COLO829 (cell line): ENCODE results near the gene ELOVL6.
"Not testable (repeated sequence)": the region's sequence is repeated elsewhere in the genome, so short reads cannot be mapped to it uniquely, and the experiment has no call there.

ENCODE experiments used
- DNase-seq: peaks from one replicate; pipeline ENCODE4 v3.0.0; 2012; ENCODE audit warnings: low spot score

The ELOVL6 gene

DNA sequence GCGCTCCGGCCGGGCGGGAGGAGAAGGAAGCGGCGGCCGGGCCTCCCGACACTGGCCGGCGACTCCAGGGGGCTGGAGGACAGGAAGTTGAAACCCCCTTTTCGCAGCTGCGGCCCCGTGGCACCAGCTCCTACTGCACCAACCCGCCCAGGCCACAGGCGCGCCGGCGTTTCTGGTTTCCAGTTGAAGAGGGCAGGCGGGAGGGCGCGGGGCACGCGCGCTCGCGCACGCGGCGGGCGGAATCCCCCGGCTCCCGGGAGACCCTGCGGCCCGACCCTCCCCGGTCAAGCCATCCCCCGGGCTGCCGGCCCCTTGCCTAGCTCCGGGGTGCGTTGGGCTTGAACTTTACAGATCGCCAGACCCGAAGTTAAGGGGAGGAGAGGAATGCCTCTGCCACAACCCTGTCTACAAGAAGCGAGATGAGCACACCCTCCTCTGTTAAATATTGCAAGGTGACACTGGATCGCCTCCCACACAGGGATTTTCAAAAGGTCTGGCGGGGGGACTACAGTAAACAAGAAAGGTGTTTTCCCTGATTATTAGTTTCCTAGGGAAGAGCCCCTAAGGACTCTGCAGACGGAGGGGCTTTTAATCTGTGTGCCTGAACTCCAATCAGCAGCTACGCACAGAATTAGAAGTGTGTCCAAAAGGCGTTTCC is 1.4 kb downstream of the ELOVL6 start:
- peak; percentile 20 for DNase-seq

DNA sequence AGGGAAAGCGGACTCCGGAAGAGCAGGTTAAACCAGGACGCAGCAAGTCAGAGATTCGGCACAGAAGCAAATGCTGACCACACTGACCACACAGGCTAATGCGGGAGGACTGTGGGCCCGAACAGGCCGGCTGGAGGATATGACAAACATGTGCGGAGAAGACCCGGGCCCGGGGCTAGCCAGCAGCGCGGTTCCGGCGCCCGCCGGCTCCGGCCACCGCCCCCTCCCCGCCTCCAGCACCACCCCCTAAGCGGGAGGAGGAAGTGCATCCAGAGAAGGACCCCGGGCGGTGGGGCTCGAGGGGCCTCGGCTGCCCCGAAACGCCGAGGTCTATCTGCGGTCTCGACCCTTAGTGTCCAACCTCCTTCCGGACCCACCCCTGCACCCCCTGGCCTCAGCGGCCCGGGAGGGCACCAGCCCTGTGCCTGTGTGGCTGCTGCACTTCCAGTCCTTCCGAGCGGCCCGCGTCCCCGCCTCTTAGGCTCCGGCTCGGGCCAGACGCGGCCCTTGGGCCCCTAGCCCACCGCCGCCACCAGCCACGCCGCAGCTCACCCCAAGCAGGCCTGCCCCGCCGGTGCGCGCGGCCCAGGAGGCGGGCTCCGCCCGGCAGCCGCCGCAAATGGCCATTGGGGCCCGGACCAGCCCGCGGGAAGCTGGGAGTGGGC is 2.1 kb downstream of the ELOVL6 start:
- peak; percentile 9 for DNase-seq

- DNase-seq = no peak
Measured at GRCh38 chr4:110195561-110196205, 2.7 kb downstream of the ELOVL6 start.

GRCh38 chr4:110193822-110194761 is 4.3 kb downstream of the ELOVL6 start:
- DNase-seq = no peak

DNA sequence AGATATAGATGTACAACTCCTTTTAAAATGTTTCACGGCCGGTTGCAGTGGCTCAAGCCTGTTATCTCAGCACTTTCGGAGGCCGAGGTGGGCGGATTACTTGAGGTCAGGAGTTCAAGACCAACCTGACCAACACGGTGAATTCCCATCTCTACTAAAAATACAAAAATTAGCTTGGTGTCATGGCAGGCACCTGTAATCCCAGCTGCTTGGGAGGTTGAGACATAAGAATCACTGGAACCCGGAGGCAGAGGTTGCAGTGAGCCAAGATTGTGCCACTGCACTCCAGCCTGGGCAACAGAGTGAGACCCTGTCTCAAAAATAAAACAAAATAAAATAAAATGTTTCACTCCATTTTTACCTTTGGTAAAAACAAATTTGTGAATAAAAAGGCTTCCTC is 5.1 kb downstream of the ELOVL6 start:
- DNase-seq = not testable (repeated sequence)

GRCh38 chr4:110190249-110190648 is 8.2 kb downstream of the ELOVL6 start:
- DNase-seq = no peak

GRCh38 chr4:110188113-110188512 is 10.3 kb downstream of the ELOVL6 start:
- no peak for DNase-seq

GRCh38 chr4:110184791-110185155 is 13.6 kb downstream of the ELOVL6 start:
- DNase-seq = no peak

DNA sequence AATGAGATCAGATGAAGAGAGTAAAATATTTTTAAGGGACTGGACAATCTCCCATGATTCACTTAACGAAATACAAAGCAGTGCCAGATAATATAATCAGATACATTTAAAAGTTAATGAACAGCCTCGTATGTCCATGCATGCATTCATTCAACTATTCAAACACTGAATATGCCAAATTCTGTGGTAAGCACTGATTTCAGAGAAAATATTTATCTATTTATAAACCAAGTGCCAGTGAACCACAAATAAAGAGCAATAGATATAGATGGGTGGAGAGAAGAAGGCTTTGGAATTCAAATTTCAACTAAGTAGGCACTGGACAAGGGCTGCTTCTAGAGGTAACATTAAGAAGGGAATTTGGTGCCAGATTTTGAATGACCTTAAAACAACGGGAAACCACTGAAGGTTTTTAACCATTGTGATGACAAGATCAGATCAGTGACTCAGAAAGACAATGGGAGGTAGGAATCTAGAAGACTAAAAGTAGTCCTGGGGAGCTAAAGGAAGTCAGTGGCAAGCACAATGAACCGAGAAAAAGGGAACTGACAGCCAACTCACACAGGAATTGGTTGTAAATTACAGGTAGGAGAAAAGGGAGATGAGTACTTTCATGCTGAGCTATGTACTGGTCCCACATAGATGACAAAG is 14.2 kb downstream of the ELOVL6 start:
- DNase-seq = no peak

- no peak for DNase-seq
Measured at GRCh38 chr4:110183643-110184042, 14.8 kb downstream of the ELOVL6 start.

GRCh38 chr4:110183058-110183457 is 15.4 kb downstream of the ELOVL6 start:
- DNase-seq = no peak

GRCh38 chr4:110181890-110182289 is 16.5 kb downstream of the ELOVL6 start:
- no peak for DNase-seq

DNA sequence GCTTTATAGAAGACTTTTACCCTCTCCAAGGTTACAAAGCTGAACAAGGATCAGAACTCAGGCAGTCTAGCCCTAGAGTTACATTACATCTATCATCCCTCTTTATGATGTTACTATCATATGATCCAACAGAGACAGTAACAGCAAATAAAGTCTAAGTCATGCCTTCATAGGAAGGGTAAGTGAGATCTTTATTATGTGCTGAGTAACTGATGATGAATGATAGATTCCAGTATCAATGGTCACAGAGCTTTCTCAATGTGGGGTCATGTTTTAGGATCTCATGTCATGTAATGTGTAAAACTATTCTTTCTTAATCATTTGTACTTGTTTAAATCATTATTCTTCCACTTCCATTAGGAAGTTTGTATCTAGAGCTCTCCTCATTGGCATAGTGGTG is 22.8 kb downstream of the ELOVL6 start:
- no peak for DNase-seq

DNA sequence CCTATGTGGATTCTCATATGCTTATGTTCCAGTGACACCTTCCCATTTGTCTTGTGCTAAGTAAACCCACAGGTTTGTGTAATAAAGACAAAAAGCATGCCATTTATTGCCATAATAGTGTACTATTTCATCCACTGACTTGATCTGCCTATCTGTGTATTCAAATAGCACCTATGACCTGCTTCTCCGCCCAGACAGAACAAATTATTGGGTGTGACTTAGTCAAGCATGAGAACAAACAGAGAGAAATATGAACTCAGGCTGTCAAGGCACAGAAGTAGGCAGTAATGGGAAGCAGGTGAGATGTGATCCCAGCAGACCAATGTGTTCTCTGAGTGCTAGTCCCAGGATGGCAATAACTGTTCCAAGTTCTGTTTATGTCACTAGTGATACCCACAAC is 25.4 kb downstream of the ELOVL6 start:
- no peak for DNase-seq

DNA sequence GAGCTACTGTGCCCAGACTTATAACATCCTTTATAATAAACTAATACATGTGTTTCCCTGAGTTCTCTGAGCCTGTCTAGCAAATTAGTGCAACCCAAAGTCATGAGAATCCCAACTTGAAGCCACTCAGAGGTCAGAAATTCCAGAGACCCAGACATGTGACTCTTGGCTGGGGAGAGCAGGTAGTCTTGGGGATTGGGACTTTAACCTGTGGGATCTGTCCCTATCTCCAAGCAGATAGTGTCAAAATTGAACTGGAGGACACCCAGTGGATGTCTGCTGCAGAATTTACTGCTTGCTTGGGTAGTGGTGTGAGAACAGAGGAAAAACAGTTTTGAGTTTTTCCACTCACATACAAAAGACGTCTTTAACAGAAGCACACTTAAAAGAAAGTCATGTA is 26.4 kb downstream of the ELOVL6 start:
- DNase-seq = no peak

- no peak for DNase-seq
Measured at GRCh38 chr4:110170861-110171260, 27.6 kb downstream of the ELOVL6 start.

GRCh38 chr4:110165382-110166286 is 32.8 kb downstream of the ELOVL6 start:
- no peak for DNase-seq

GRCh38 chr4:110164856-110165255 is 33.6 kb downstream of the ELOVL6 start:
- no peak for DNase-seq

DNA sequence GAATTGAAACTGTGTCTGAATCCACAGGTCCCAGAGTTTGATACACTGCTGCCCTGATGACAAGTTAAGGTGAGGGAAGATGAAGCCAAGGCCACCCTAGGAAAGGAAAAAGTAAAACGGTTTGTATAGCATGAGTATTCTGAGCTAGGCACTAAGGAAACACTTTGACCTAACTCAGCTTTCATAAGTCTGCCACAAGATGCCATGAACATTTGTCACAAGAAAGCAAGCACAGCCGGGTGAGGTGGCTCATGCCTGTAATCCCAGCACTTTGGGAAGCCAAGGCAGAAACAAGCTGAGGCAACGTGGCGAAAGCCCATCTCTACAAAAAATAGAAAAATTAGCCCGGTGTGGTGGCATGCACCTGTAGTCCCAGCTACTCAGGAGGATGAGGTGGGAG is 34.2 kb downstream of the ELOVL6 start:
- no peak for DNase-seq

- peak; percentile 13 for DNase-seq
Measured at GRCh38 chr4:110163327-110164069, 34.9 kb downstream of the ELOVL6 start.
